GM21515 (cell line): ENCODE measurements around the gene RASGRP3.

Experiments used
- ATAC-seq: cut with Tn5 transposase; IDR thresholded peaks from one replicate; pipeline ENCODE4 v1.9.1; 2021; ENCODE audit not compliant: unreplicated experiment

Gene RASGRP3

DNA sequence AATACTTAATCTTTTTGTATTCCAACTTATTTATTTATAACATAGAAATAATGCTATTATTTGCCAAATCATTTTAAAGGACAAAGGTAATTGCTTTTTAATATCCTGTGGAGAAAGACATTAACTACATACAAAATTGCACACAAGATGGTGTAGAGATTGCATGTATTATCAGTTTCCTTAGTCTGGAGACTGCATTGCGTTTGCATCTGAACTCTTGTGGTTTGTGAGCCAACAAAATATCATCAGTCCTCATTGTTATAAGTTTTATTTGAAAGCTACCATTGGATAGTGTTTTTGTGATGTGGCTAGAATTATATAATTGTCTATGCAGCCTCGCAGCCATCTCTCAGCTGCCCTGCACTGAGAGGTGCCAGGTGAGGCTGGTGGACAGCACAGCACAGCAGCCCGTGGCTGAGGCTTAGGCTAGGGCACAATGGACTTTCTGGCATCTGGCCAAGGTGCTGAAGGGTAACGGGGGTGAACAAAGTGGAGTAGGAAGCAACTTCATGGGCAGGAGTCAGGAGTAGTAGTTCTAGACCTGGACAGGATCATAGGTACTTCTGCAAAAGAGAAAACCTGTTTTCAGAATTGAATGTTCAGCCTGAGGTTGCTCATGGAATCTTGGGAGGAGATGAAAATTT, 15.1 kb downstream of the RASGRP3 start:
- ATAC-seq: no peak

- no peak for ATAC-seq
Measured at GRCh38 chr2:33492399-33493134, 16.1 kb downstream of the RASGRP3 start.

GRCh38 chr2:33494155-33494779, 17.8 kb downstream of the RASGRP3 start:
- ATAC-seq: peak; percentile 61

- ATAC-seq: no peak
Measured at GRCh38 chr2:33494877-33495641, 18.6 kb downstream of the RASGRP3 start.

DNA sequence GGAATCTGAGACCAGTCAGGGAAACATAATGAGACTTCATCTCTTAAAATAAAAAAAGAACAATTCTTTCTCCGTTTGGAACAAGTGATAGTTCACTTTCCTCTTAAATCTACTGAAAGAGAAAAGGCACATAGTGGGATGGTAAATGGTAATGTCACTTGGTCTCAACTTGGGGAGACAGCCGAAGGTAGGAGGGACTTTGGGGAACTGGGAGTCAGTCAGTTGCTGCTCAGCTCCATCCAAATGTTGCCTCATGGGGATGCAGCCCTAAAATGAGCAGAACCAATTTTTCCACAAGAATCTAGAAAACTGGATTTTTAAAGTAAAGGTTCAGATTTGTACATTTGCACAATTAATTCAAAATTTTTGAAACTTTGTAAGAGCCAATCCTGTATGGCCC, 19.2 kb downstream of the RASGRP3 start:
- no peak for ATAC-seq

DNA sequence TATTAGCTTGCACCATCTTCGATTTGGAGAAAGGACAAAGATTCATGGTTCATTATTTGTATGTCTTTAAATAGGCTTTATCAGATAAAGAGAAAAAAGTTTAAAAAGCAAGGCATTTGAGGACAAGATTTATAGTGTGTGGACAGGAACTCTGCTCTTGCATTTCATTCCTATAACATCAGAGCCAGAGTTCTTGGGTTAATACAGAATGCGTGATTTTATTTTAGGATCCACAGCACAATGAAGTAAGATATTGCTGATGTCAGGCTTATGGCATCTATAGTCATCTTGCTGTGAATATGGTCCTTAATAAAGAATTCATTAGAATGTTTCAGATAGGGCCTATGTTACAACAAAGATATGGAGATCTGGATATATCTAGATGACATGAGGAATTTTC, 19.7 kb downstream of the RASGRP3 start:
- no peak for ATAC-seq

DNA sequence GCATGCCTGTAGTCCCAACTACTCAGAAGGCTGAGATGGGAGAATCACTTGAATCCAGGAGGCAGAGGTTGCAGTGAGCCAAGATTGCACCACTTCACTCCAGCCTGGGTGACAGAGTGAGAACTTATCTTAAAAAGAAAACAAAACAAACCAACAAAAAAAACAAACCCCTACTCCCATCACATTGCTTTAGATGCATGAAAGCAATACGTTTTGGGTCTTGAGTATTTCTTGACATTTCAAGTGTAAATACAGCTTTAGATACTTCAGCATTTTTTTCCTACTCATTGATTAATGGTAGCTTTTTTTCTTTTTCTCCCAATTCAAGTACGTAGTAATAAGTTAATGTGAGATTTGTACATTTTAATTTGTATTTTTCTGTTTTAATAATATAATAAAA, 20.3 kb downstream of the RASGRP3 start:
- no peak for ATAC-seq

- ATAC-seq: peak; percentile 46
Measured at GRCh38 chr2:33497221-33497650, 20.8 kb downstream of the RASGRP3 start.

DNA sequence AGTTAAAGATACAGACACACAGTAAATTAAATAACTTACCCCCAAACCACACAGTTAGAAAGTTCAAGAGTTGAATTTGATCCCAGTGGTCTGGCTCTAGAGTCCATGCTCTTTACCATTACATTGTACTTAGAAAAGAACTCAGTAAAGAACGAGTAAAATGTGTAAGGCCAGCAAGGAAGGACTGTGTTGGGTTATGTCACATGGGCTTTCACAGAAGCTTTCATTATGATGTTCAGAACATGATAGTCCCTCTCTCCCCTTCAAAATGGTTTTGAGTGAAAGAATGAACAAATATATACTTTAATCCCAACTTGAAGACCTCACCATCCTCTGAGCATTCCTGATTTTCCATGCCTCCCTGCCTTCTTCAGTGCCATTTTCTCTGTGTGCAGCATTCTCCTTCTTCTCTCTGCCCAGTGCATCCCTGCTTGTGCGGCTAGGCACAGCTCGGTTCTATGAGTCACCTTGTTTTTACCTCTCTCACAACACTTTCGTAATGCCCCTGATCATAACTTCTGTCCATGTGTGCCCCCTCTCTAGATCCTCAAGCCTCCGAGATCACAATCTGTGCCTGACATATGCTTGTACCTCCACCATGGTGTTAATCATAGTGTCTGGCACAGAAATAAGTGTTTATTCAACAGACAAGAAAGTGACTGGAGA, 22.0 kb downstream of the RASGRP3 start:
- peak; percentile 19 for ATAC-seq

DNA sequence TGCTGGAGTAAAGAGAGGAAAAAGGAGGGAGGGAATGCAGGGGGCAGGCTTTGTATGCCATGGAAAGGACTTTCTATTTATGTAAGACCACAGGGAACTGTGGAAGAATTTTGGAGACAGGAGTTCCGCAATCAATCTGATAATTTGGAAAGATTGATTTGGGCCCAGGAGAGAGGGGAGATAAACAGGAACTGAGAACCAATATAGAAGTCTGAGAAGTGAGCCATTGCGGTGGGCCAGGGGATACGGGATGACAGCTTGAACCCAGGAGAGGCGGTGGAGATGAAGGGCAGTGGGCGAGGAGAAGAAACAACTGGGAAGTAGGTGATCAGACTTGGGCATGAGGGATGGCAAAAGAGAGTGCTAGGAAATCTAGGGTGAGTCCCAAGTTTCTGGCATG, 23.7 kb downstream of the RASGRP3 start:
- ATAC-seq: no peak

DNA sequence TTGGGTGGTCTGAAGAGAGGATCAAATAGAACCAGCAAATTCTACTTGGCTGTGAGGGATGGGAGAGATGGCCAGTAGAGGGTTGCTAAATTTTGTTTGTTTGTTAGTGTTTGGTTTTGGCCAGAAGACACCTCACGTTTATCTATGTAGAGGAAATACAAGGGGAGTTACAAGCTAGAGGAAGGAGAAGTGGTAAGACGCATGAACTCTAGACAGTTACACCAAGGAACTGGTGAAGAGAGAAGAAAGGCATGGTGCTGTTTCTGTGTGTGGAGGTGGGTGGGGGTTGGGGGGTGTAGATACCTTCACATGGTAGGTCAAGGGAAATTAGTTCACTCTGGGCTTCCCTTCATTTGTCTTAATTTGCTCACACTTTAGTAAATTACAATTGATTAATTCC, 25.6 kb downstream of the RASGRP3 start:
- ATAC-seq: no peak

GRCh38 chr2:33503002-33503401, 26.6 kb downstream of the RASGRP3 start:
- ATAC-seq: no peak

DNA sequence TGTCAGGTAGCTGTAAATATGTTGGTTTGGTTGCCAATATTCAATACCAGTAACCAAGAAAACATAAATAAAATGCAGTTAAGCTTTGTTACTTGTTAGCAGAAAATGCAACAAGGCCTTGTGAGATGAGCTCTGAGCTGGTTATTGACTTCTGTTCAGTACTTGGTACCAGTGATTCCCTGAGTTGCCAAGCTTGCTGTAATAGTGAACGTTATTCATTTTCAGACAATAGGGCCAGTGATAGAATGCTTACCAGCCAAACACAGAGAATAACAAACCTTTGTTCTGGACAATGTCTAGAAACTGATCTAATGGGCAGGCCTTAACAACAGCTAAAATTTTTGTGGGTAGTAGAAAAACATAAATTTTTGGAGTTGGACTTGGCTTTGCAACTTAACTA, 29.5 kb downstream of the RASGRP3 start:
- ATAC-seq: no peak

GRCh38 chr2:33509908-33510585, 33.6 kb downstream of the RASGRP3 start:
- ATAC-seq: no peak

- ATAC-seq: no peak
Measured at GRCh38 chr2:33510586-33510968, 34.1 kb downstream of the RASGRP3 start.

GRCh38 chr2:33511141-33511540, 34.7 kb downstream of the RASGRP3 start:
- no peak for ATAC-seq

GRCh38 chr2:33512112-33512511, 35.7 kb downstream of the RASGRP3 start:
- no peak for ATAC-seq

DNA sequence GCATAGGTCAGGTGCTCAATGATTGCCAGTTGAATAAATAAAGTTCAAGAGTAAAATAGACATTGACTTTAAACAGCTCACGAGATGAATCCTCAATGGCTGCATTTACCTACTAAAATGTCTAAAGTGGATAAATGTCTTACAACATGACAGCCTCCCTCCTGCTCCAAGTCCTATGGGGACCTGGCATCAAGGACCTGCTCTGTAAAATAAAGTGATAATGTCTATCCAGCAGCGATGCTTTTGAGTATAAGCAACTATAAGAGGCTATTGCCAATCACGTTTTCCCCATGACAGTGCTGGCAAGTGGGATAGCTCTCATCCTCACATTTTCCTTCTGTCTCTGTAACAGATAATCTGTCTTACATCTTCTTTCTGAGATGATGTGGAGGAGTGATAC, 37.0 kb downstream of the RASGRP3 start:
- ATAC-seq: no peak

DNA sequence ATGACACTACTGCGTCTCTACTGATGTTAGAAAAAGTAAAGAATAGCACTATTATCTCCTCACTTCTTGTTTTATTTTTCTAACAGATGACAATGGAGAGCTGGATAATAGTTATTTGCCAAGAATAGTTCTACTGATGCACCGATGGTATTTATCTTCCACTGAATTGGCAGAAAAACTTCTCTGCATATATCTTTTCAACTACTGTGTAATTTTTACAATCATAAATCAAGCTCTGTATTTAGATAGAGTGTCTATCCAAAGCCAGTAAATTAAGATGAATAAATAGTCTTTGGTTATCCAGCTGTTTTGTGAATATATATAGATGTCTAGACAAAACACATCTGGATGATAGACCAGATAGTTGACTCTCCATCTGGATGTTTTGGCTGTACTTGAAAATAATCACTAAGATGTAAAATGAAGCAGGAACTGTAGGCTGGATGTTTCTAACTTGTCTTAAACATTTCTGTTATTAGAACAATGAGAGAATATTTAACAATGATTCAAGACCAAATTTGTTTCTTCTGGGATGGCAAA, 40.1 kb downstream of the RASGRP3 start:
- no peak for ATAC-seq

DNA sequence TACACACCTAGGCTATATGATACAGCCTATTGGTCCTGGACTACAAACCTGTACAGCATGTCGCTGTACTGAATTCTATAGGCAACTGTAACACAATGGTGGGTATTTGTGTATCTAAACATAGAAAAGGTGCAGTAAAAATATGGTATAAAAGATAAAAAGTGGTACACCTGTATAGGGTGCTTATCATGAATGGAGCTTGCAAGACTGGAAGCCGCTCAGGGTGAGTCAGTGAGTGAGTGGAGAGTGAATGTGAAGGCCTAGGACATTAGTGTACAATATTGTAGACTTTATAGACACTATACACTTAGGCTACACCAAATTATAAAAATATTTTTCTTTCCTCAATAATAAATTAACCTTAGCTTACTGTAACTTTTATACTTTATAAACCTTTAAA, 41.8 kb downstream of the RASGRP3 start:
- no peak for ATAC-seq
